Measurements from ENCODE around the gene ZNF10.

DNA sequence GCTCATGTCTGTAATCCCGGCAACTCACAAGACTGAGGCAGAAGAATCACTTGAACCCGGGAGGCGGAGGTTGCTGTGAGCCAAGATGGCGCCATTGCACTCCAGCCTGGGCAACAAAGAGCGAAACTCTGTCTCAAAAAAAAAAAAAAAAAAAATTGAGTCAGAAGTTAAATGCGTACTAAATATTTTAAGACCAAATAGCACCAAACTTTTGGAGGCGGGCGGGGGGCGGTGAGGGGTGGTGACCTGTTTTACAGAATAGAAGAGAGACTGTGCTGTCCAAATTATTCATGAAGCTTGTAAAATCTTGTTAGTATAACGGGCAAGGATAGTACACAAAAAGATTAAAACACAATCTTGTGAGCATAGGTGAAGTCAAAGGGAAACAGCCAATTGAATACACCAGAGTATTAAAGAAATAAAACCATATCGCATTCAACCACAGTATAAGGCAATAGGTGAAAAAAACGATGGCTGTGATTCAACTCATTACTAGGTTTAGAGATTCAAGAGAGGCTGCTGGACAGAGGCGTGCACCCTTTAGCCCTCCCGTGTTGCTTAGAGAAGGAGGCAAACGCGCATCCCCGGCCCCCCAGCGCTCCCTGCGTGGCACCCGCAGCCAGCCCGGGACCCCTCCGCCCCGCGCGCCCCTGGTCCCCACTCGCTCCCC is 924 bp upstream of the ZNF10 start:
- TF ChIP-seq, protein P1, sequence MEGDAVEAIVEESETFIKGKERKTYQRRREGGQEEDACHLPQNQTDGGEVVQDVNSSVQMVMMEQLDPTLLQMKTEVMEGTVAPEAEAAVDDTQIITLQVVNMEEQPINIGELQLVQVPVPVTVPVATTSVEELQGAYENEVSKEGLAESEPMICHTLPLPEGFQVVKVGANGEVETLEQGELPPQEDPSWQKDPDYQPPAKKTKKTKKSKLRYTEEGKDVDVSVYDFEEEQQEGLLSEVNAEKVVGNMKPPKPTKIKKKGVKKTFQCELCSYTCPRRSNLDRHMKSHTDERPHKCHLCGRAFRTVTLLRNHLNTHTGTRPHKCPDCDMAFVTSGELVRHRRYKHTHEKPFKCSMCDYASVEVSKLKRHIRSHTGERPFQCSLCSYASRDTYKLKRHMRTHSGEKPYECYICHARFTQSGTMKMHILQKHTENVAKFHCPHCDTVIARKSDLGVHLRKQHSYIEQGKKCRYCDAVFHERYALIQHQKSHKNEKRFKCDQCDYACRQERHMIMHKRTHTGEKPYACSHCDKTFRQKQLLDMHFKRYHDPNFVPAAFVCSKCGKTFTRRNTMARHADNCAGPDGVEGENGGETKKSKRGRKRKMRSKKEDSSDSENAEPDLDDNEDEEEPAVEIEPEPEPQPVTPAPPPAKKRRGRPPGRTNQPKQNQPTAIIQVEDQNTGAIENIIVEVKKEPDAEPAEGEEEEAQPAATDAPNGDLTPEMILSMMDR (conservative IDR thresholded peaks at IDR 0.05; ENCODE audit: low read length) = 0 out of 2 replicates have a peak, but pooled peaks have one; percentile 9
- no peak for TF ChIP-seq EZH2phosphoT487 (IDR thresholded peaks at IDR 0.05; ENCODE audit: borderline replicate concordance, low read depth, low read length)
